Femur (tissue), 1 donor: Measurements from ENCODE around the gene RETREG1.

Experiments used
- DNase-seq: peaks from one replicate; pipeline ENCODE4 v3.0.0-alpha.2; 2017

Gene RETREG1

DNA sequence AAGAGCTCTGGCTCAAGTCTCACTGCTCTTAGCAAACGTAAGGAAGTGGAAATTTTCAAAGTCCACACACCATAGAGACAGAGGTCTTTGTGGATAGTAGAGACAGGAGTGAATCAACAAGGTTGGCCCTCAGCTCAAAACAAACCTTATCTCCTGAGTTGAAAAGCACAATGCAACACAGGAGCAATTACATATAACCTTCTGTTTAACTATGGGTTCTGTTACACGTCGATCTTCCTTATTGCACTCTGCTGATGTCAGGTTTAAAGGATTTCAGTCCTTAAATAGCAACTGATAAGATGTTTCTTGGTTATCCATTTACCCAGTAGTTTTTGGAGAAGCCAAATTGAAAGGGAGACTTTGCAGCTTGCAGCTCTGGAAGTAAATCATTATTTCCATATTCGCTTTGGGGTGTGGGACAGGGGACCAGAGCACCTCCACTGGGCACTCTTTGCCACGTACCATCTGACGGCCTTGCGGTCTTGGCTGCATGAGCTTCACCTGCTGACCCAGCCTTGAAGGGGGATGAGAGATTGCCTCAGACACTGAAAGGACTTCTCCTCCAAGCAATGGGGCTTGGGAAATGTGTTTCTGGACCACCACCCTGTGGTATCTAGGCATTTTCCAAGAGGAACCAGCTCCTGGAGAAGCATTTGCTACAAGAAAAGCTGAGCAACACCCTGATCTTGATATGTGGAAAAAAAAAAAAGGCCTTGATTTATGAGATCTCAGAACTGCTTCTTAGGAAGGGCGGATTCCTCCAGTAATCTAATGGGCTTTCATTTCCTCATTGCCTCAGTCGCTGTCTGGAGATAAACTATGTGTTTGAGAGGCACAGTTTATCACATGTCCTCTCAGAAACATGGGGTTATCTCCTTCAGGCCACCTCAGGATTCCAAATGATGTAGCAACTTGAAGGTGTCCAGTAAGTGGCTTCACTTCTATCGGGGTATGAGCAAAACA is 95.0 kb downstream of the RETREG1 start:
- DNase-seq, result no peak

GRCh38 chr5:16520841-16521240 is 96.0 kb downstream of the RETREG1 start:
- no peak for DNase-seq

DNA sequence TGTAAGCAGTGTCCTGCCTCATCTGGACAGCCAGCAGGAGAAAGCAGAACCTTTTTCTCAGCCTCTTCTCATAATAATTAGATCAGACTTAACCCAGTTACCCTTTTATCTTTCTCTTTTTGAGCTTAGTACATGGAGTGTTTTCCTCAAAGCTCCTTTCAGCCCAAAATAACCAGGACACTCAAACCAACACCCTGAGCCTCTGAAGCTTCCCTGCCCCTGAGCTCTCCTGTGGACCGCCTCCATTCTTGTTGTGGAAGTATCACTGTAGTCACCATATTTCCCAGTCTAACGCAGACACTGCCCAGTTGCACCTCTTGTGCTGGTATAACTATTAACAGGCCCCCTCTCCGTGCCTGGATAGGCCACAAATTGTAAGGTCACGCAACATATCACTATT is 97.4 kb downstream of the RETREG1 start:
- no peak for DNase-seq

GRCh38 chr5:16518606-16519005 is 98.2 kb downstream of the RETREG1 start:
- DNase-seq, result no peak

GRCh38 chr5:16515532-16515931 is 101.3 kb downstream of the RETREG1 start:
- DNase-seq, result no peak

GRCh38 chr5:16510098-16510497 is 106.7 kb downstream of the RETREG1 start:
- no peak for DNase-seq

DNA sequence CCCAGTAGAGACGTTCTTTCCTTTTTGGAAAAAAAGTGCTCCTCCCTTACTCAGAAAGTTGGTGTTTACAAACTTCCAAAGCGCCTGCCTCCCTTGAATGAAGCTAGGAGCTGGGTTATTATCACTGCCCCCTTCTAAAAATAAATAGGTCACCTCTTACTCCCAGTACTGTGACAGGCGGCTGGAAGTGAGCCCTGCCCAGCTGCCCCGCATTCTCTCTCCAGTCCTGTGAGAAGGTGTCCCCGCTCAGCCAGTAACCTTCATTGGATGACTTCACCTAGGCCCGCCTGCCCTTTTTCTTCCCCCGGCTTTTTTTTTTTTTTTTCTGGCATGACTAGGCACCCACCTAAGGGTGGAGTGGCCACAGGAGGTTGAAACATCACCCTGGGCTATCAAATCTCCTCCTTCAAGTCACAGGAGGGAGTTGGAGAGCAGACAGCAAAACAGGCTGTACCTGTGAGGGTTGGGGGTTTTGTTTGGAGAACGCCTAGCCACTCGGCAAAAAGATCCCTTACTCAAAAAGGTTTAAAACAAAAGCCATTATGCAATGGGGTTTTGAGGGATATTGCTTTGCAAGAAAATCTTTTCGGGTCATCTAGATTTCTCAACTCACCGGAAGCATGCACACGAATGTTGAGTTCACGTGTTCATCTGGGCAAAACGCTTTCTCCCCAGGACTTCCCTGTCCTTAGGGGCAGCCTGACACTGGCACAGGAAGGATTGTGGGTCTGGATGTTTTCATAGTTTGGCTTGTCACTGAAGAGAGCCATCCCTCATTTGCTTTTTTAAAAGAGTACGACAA is 107.9 kb downstream of the RETREG1 start:
- DNase-seq, result peak; percentile 52

- DNase-seq, result no peak
These were observed 109.1 kb downstream of the RETREG1 start for GRCh38 chr5:16507716-16508115.

DNA sequence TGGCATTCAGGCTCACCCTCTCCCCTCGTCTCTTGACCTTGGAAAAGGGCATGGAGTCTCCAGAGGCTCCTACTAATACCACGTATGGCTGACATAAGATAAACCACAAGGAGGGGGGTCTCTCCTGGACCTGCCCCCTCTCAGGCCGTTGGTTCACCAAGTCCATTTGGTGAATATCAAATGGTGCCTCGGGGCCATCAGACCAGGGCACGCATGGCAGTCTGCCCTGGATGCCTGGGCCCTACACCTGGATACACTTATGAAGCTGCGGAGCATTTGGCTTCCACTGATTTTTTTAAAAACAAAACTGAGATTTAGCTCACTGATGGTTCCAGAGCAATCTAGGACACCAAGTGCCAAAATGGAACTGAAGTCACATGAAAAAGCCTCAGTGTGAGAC is 110.9 kb downstream of the RETREG1 start:
- no peak for DNase-seq

GRCh38 chr5:16505140-16505891 is 111.5 kb downstream of the RETREG1 start:
- no peak for DNase-seq

DNA sequence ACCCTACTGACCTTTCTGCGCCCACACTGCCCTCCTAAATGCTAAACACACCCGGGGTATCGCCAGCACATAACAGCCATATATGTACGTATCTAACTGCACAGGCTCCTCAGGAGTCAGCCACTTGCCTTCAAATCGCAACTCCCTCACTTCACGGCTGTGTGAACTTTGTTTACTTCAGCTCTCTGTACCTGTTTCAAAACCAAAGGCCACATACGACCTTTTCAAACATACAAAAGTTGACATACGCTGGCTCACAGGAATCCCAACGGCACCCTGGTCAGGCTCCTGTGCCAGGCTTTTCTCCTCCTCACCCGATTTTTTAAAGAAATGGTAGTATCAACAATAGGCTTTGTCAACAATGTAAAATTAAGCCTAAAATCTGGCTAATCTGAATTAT is 112.2 kb downstream of the RETREG1 start:
- DNase-seq, result no peak

GRCh38 chr5:16502866-16503265 is 113.9 kb downstream of the RETREG1 start:
- DNase-seq, result no peak

DNA sequence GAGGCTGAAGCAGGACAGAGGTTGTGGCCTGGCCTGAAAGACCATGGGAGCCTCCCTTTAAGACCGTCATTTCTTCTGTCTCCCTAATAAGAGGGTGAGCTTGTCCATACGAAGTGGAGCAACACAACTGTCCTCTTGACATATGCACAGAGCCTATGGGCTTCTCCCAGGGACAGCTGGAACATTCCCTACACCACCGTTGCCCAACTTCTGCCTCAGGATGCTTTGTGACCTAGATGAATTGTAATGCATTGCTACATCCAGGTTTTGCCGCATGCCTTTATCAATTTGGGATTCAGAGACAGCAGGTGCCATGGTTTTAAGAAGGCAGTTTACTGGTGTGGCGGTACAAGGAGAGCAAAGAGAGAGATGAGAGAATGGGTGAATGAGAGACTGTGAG is 116.8 kb downstream of the RETREG1 start:
- no peak for DNase-seq

- DNase-seq, result no peak
These were observed 119.3 kb downstream of the RETREG1 start for GRCh38 chr5:16497546-16497945.

GRCh38 chr5:16493261-16493660 is 123.5 kb downstream of the RETREG1 start:
- DNase-seq, result no peak

DNA sequence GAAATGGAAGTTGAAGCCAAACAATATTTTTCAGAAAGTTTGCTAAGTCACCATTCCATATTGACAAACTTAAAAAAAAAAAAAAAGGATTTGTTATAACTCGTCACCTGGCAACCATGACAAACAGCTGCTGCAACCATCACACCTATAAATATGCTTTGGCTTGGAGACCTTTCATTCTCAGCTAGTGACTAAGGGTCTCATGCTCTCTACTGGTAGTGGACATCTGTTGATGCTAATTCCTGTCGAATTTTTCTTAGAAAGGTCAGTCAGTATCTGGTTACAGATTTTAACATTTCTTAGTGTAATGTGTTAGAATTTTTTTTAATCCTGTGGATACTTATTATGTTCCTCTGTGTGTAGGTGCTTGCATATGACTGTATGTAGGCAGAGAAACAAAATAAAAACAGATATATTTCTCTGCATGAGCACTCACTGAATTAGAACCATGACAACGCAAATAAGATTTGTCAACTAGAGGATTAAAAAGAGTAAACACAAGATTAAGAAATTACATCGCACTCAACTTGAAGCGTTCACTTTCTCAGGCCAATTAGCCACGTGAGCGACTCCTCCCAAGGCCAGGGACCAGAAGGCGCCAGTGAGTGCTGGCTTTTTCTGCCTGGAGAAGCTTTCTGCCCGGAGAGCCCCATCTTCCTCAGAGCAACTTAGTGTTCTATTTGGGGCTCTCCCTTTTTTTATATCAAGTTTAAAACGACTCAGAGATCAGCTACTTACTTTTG is 124.2 kb downstream of the RETREG1 start:
- peak; percentile 59 for DNase-seq

DNA sequence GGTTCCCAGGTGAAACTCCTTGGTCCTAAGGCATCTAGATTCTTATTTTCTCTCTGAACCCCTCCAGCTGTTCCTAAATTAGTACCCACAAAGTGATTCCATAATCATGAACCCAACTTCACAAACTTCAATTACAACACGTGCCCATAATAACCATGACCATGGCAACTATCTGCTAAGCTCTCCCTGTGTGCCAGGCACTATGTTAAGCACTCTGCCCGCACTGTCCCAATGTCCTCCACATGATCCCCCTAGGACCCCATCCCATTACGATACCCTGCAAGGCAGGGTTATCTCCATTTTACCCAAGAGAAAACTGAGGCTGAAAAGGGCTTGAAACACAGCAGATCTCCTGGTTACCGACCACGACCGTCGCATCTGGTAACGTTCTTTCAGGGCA is 125.9 kb downstream of the RETREG1 start:
- DNase-seq, result no peak

DNA sequence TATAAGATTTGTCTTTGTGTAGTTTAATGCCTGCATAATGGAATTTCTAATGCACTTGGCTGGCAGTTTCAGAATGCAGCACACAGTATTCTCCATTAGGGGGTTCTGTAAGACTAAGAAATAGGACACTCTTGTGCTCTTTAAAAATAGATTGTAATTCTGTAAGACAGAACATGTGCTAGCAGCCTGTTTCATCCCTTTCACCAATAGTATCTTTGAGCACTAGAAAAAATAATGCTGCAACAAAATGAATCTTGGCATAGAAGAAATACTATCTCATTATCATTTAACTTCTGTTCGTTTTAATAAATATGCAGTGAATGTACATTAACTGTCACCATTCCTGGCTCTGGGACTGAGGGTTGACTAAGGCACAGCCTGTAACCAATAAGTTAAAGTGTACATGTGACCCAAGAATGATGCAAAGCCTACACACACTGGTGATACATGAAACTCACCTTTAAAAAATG is 127.4 kb downstream of the RETREG1 start:
- no peak for DNase-seq

GRCh38 chr5:16487456-16487855 is 129.3 kb downstream of the RETREG1 start:
- no peak for DNase-seq

- no peak for DNase-seq
These were observed 130.1 kb downstream of the RETREG1 start for GRCh38 chr5:16486711-16487111.

GRCh38 chr5:16485656-16486055 is 131.1 kb downstream of the RETREG1 start:
- no peak for DNase-seq

- DNase-seq, result no peak
These were observed 132.7 kb downstream of the RETREG1 start for GRCh38 chr5:16484081-16484480.
